CD14-positive monocyte (primary cell): ENCODE results near the gene MYLK2. TPM values are rescaled to one million over a fixed set of nuclear protein-coding genes. Genes with fewer than 3 reads are reported as not detected.
"Not testable (repeated sequence)": the region's sequence is repeated elsewhere in the genome, so short reads cannot be mapped to it uniquely, and the experiment has no call there.

Experiments
- DNase-seq, 3 donors: peaks; one replicate each; pipeline ENCODE4 v3.0.0-alpha.2; 2011 to 2022
- H2AFZ ChIP-seq: 2 replicates; pipeline ENCODE4 v1.6.0; 2012; ENCODE audit warnings: mild to moderate bottlenecking, low read depth, low read length, inconsistent platforms; ENCODE audit not compliant: insufficient read depth, poor library complexity, severe bottlenecking
- H3K27ac ChIP-seq, 2 donors: 1 replicate in 1 of 2; 2 replicates in 1 of 2; pipeline ENCODE4 v1.5.1; 2012 to 2013; ENCODE audit warnings: low read length in 2 of 2, control low read depth in 1 of 2, inconsistent platforms in 1 of 2, low read depth in 1 of 2, mild to moderate bottlenecking in 1 of 2
- H3K27me3 ChIP-seq, 2 donors: one replicate each; pipeline versions ENCODE4 v1.6.0 to v1.6.1; 2011 to 2013; ENCODE audit warnings: low read length in 2 of 2; ENCODE audit not compliant: control insufficient read depth in 2 of 2, insufficient read depth in 2 of 2
- H3K36me3 ChIP-seq, 2 donors: replicated peaks in 1 of 2; 1 replicate in 1 of 2; 2 replicates in 1 of 2; pipeline versions ENCODE4 v1.5.1 to v1.6.1; 2012 to 2013; ENCODE audit warnings: low read length in 2 of 2, control low read depth in 1 of 2, inconsistent platforms in 1 of 2, mild to moderate bottlenecking in 1 of 2; ENCODE audit not compliant: insufficient read depth in 2 of 2, control insufficient read depth in 1 of 2
- H3K4me1 ChIP-seq, 2 donors: 1 replicate in 1 of 2; 2 replicates in 1 of 2; pipeline versions ENCODE4 v1.5.1 to v1.6.1; 2012 to 2013; ENCODE audit warnings: low read length in 2 of 2, control low read depth in 1 of 2, inconsistent platforms in 1 of 2, mild to moderate bottlenecking in 1 of 2, moderate library complexity in 1 of 2; ENCODE audit not compliant: insufficient read depth in 2 of 2, control insufficient read depth in 1 of 2
- H3K4me2 ChIP-seq: replicated peaks from 2 replicates; pipeline ENCODE3; 2012; ENCODE audit warnings: low read length, moderate library complexity, mild to moderate bottlenecking; ENCODE audit not compliant: poor library complexity, severe bottlenecking; ENCODE audit errors: extremely low read depth
- H3K4me3 ChIP-seq, 3 experiments: fragments of 200-600 bp in 1 of 3; sonication (generic) in 1 of 3; replicated peaks in 1 of 3; 1 replicate in 2 of 3; 2 replicates in 1 of 3; pipeline ENCODE4 v1.5.1; 2011 to 2013; ENCODE audit warnings: low read length in 3 of 3, mild to moderate bottlenecking in 3 of 3, control low read depth in 2 of 3, low read depth in 2 of 3, inconsistent platforms in 1 of 3, moderate library complexity in 1 of 3
- H3K79me2 ChIP-seq: 2 replicates; pipeline ENCODE4 v1.6.0; 2012; ENCODE audit warnings: mild to moderate bottlenecking, control low read depth, inconsistent platforms, low read length, moderate library complexity; ENCODE audit not compliant: insufficient read depth
- H3K9ac ChIP-seq: 2 replicates; pipeline ENCODE4 v1.6.0; 2017; ENCODE audit warnings: low read length, mild to moderate bottlenecking; ENCODE audit not compliant: insufficient read depth, poor library complexity, severe bottlenecking
- H3K9me3 ChIP-seq, 2 donors: replicated peaks in 1 of 2; 1 replicate in 1 of 2; 2 replicates in 1 of 2; pipeline versions ENCODE4 v1.5.1 to v1.6.1; 2012 to 2013; ENCODE audit warnings: low read length in 2 of 2, control low read depth in 1 of 2; ENCODE audit not compliant: control insufficient read depth in 1 of 2, insufficient read depth in 1 of 2
- H4K20me1 ChIP-seq: 2 replicates; pipeline ENCODE4 v1.6.0; 2012; ENCODE audit warnings: mild to moderate bottlenecking, low read length, control low read depth, moderate library complexity; ENCODE audit not compliant: insufficient read depth
- H3K27ac Mint-ChIP-seq, 7 donors: one replicate each; pipeline ENCODE4 v1.8.0; 2020; ENCODE audit warnings: mild to moderate bottlenecking in 7 of 7, mixed read lengths in 7 of 7, moderate library complexity in 6 of 7, inconsistent platforms in 2 of 7
- H3K27me3 Mint-ChIP-seq, 3 donors: one replicate each; pipeline ENCODE4 v1.8.0; 2021 to 2022; ENCODE audit warnings: low read depth in 3 of 3, mild to moderate bottlenecking in 3 of 3, mixed read lengths in 3 of 3, moderate library complexity in 3 of 3, inconsistent platforms in 1 of 3
- H3K36me3 Mint-ChIP-seq, 2 donors: one replicate each; pipeline ENCODE4 v1.8.0; 2020; ENCODE audit warnings: mixed read lengths in 2 of 2, inconsistent platforms in 1 of 2, mild to moderate bottlenecking in 1 of 2
- H3K4me1 Mint-ChIP-seq: one replicate; pipeline ENCODE4 v1.8.0; 2020; ENCODE audit warnings: mild to moderate bottlenecking, mixed read lengths
- H3K4me3 Mint-ChIP-seq, 2 donors: one replicate each; pipeline ENCODE4 v1.8.0; 2020; ENCODE audit warnings: mild to moderate bottlenecking in 2 of 2, mixed read lengths in 2 of 2, moderate library complexity in 1 of 2
- H3K9me3 Mint-ChIP-seq, 7 donors: one replicate each; pipeline ENCODE4 v1.8.0; 2020 to 2022; ENCODE audit warnings: mixed read lengths in 7 of 7, mild to moderate bottlenecking in 6 of 7, moderate library complexity in 6 of 7, inconsistent platforms in 2 of 7
- WGBS: methylation state at CpG from one replicate; pipeline ENCODE4 v1.1.5; 2013; ENCODE audit warnings: missing lambda C conversion rate; ENCODE audit not compliant: insufficient coverage; 5-methylcytosine and 5-hydroxymethylcytosine counted together
- intact Hi-C, 2 donors: fragments of 100-400 bp; cut with micrococcal nuclease; formaldehyde crosslinking; loops; one replicate each; pipeline versions ENCODE4 v1.15.0 to v1.15.1; 2023
- polyA plus RNA-seq, 3 donors: library from polyadenylated mRNA; depleted of rRNA in 1 of 3; unstranded in 2 of 3; stranded (reverse) in 1 of 3; fragments of 300-500 nt in 2 of 3; fragments of >200 nt in 1 of 3; fragmentation: Illumina TruSeq in 2 of 3; gene quantifications; 1 replicate in 2 of 3; 2 replicates in 1 of 3; pipeline ENCODE4 v1.2.3, GENCODE V29; 2012 to 2021
- TF ChIP-seq, protein P1 (sequence below): fragments of 200-600 bp; IDR thresholded peaks from one replicate; pipeline ENCODE4 v1.8.0; 2022; ENCODE audit warnings: antibody characterized with exemption, mild to moderate bottlenecking

Gene MYLK2
- polyA plus RNA-seq, 3 donors: not detected

DNA sequence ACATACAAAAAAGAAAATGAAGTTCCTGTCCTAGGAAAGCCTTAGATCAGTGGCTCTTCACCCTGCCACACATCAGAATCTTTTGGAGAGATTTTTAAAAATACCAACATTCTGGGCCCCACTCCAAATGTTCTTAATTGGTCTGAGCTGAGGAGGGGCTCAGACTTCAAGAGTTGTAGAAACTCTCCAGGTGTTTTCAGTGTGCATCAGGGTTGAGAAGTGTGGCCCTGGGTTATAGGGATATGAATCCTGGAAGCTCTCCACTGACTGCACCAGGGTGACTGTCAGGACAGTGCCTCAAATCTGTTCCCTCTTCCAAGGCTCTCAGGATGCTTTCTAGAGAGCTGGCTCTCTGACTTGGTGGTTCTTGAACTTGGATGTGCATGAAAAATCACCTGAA lies 5.5 kb upstream of the MYLK2 start:
- H3K4me2 ChIP-seq: no peak overlapping the region
- H4K20me1 ChIP-seq: no peaks in the 10 kb centered on the region
- H3K9me3 ChIP-seq: no peaks in the 10 kb centered on the region
- H3K9ac ChIP-seq: no peak overlapping the region
- Mint-ChIP-seq H3K36me3 (peaks cover 8 to 14% of the 10 kb centered on the region in 2 donors), H3K27ac (no peak overlapping the region), H3K4me3 (no peak overlapping the region), H3K4me1 (peaks cover 13% of the 10 kb centered on the region), H3K9me3 (no peaks in the 10 kb centered on the region), H3K27me3 (peaks cover 0 to 3% (median 2%) of the 10 kb centered on the region in 3 donors)
- no peak for DNase-seq
- no peak overlapping the region for H2AFZ ChIP-seq
- no peaks in the 10 kb centered on the region for H3K79me2 ChIP-seq
- H3K27ac ChIP-seq: no peak overlapping the region
- H3K4me3 ChIP-seq: no peak overlapping the region
- intact Hi-C loops: no loop called here
- TF ChIP-seq, protein P1, sequence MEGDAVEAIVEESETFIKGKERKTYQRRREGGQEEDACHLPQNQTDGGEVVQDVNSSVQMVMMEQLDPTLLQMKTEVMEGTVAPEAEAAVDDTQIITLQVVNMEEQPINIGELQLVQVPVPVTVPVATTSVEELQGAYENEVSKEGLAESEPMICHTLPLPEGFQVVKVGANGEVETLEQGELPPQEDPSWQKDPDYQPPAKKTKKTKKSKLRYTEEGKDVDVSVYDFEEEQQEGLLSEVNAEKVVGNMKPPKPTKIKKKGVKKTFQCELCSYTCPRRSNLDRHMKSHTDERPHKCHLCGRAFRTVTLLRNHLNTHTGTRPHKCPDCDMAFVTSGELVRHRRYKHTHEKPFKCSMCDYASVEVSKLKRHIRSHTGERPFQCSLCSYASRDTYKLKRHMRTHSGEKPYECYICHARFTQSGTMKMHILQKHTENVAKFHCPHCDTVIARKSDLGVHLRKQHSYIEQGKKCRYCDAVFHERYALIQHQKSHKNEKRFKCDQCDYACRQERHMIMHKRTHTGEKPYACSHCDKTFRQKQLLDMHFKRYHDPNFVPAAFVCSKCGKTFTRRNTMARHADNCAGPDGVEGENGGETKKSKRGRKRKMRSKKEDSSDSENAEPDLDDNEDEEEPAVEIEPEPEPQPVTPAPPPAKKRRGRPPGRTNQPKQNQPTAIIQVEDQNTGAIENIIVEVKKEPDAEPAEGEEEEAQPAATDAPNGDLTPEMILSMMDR: no peak
- H3K36me3 ChIP-seq: peaks cover 0 to 5% of the 10 kb centered on the region in 2 donors
- H3K4me1 ChIP-seq: peaks cover 7 to 10% of the 10 kb centered on the region in 2 donors
- H3K27me3 ChIP-seq: no peaks in the 10 kb centered on the region

DNA sequence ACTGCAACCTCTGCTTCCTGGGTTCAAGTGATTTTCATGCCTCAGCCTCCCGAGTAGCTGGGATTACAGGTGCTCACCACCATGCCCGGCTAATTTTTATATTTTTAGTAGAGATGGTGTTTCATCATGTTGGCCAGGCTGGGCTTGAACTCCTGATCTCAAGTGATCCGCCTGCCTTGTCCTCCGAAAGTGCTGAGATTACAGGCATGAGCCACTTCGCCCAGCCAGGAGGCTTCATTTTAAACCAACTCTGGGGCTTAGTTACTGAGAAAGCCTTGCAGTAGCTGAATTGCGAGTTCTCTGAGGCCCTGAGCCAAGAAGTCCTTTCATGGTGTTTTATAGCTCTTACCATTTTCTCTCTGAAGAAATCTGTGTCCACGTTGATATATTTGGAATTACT lies 5.0 kb upstream of the MYLK2 start:
- intact Hi-C loops, H3K27me3 Mint-ChIP-seq: not testable (repeated sequence)
- whole genome bisulfite sequencing: 100% methylated on average over 2 of the region's 7 CpGs

More for the DNA sequence above, 5.0 kb upstream of the MYLK2 start:
- H3K4me1 Mint-ChIP-seq: peaks cover 13% of the 10 kb centered on the region
- H3K27me3 ChIP-seq, H3K9me3 ChIP-seq, H3K4me2 ChIP-seq, H2AFZ ChIP-seq, H3K79me2 ChIP-seq, H4K20me1 ChIP-seq, H3K27ac Mint-ChIP-seq, DNase-seq, H3K9ac ChIP-seq, H3K9me3 Mint-ChIP-seq, H3K27ac ChIP-seq, H3K36me3 ChIP-seq, H3K4me3 Mint-ChIP-seq, H3K4me3 ChIP-seq: not testable (repeated sequence)
- peaks cover 7 to 10% of the 10 kb centered on the region in 2 donors for H3K4me1 ChIP-seq
- H3K36me3 Mint-ChIP-seq: peaks cover 3 to 10% of the 10 kb centered on the region in 2 donors
